Urothelium cell line (cell line): Measurements from ENCODE around the gene PRAMEF10.
"Not testable (repeated sequence)": the region's sequence is repeated elsewhere in the genome, so short reads cannot be mapped to it uniquely, and the experiment has no call there.

Source experiments
- DNase-seq: peaks from one replicate; pipeline ENCODE4 v3.0.0; 2011; ENCODE audit warnings: low spot score, mixed read lengths
- FAIRE-seq: peaks from 2 replicates; lab custom pipeline; 2011; peaks lifted over from hg19 to GRCh38; lab: Jason Lieb, UNC

Gene PRAMEF10

DNA sequence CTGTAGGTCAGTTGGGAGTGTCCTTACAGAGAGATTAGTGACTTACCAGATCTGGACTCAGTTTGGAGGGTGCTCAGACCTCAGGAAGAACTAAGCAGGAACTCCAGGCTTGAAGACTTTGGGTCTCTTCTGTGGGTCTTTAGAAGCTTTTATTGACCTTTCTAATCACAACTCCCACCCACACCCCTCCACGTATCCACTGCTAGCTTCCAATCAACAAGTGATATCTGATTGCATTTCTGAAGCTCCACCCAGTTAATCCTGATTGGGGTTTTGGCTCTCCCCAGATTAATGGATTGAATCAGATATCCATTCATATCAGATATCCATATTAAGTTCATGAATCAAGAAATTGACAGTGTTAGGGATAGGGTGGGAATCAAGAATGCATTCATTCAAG is at the start of gene PRAMEF10:
Gene PRAMEF10, minus strand, starts transcription at position 101 of the 400 bp plus-strand sequence. CDS start 2,423 bp downstream, outside the sequence.
- FAIRE-seq: not testable (repeated sequence)

DNA sequence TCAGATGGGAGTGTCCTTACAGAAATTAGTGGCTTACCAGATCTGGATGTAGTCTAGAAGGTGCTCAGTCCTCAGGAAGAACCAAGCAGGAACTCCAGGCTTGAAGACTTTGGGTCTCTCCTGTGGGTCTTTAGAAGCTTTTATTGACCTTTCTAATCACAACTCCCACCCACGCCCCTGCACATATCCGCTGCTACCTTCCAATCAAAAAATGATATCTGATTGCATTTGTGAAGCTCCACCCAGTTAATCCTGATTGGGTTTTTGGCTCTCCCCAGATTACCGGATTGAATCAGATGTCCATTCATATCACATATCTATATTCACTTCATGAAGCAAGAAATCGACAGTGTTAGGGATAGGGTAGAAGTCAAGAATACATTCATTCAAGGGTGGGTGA is 49.4 kb upstream of the PRAMEF10 start, which contains the start of gene PRAMEF6:
Gene PRAMEF6, minus strand, starts transcription at position 101 of the 400 bp plus-strand sequence. CDS start 5,062 bp downstream, outside the sequence.
- not testable (repeated sequence) for DNase-seq, FAIRE-seq

More for the DNA sequence above, at the start of gene PRAMEF10:
- not testable (repeated sequence) for DNase-seq

DNA sequence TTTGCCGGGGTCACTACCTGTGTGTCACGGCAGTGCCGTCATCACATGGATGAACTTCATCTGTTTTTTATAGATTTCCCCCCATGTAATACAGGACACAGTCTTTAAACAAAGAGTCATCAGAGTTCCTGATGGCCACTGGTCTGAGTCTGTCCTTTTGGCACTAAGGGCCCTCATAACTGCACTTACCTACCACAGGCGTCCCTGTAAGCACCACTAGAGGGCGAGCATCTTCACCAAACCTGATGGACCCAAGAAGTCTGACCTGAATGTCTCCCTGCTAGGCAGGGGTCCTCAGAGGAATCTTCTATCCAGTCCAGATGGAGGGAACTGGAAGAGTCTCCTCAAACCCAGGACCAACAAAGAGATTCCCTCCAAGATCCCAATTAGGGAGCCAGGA is 26.3 kb upstream of the PRAMEF10 start:
- DNase-seq, FAIRE-seq: not testable (repeated sequence)

- DNase-seq, FAIRE-seq: not testable (repeated sequence)
Measured at GRCh38 chr1:12921749-12922148, 23.7 kb upstream of the PRAMEF10 start.

DNA sequence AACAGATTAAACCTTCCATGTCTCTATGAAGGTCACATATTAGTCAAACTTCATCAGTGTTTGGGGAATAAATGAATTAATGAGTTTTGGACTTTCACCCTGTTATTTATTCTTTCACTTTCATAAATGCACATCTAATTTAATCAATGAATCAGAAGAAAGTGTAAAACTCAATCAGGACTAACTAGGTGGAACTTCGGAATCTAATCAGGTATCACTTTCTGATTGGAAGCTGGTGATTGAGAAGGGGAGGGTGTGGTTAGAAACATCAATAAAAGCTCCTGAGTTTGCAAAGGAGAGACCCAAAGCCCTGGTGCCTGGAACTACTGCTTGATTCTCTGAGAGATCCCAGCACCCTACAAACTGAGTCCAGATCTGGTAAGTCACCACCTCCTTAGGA is 18.2 kb upstream of the PRAMEF10 start, which contains the start of gene PRAMEF7:
Gene PRAMEF7, plus strand, starts transcription at position 301 of the 400 bp plus-strand sequence. CDS start 1,083 bp downstream, outside the sequence.
- not testable (repeated sequence) for DNase-seq, FAIRE-seq

- FAIRE-seq, DNase-seq: not testable (repeated sequence)
Measured at GRCh38 chr1:12903793-12904572, 5.9 kb upstream of the PRAMEF10 start.

DNA sequence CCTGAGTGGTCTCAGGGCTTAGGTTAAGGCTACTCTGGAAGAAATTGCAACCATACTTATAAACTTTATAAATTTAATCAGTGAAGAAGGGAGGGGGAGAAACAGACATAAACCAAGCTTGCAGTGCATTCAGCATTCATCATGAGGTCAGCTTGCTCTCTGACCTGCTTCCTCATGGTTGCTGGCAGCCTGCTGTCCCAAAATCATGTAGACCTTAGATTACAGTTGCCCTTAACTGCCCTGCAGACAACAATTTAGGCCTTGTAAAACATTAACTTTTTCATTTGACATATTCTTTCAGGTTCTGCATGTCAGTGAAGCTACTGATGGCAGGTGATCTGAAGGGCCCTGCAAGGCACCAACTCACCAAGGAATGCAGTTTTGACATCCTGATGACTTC is 1.1 kb upstream of the PRAMEF10 start:
- DNase-seq, FAIRE-seq: not testable (repeated sequence)

GRCh38 chr1:12886101-12886500 is 12.0 kb downstream of the PRAMEF10 start, which contains the start of gene PRAMEF4:
Gene PRAMEF4 (minus strand): TSS chr1:12886201. CDS start chr1:12883394, 2,807 bp downstream.
- not testable (repeated sequence) for DNase-seq, FAIRE-seq

DNA sequence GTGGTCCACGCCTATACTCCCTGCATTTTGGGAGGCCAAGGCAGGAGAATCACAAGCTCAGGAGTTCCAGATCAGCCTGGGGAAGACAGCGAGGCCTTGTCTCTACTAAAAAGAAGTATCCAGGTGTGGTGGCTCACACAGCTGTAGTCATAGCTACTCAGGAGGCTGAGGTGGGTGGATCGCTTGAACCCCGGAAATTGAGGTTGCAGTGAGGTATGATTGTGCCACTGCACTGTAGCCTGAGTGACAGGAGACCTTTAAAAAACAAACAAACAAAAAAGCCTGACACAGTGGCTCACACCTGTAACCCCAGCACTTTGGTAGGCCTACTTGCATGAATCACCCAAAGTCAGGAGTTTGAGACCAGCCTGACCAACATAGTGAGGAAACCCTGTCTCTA is 19.6 kb downstream of the PRAMEF10 start:
- not testable (repeated sequence) for FAIRE-seq, DNase-seq

DNA sequence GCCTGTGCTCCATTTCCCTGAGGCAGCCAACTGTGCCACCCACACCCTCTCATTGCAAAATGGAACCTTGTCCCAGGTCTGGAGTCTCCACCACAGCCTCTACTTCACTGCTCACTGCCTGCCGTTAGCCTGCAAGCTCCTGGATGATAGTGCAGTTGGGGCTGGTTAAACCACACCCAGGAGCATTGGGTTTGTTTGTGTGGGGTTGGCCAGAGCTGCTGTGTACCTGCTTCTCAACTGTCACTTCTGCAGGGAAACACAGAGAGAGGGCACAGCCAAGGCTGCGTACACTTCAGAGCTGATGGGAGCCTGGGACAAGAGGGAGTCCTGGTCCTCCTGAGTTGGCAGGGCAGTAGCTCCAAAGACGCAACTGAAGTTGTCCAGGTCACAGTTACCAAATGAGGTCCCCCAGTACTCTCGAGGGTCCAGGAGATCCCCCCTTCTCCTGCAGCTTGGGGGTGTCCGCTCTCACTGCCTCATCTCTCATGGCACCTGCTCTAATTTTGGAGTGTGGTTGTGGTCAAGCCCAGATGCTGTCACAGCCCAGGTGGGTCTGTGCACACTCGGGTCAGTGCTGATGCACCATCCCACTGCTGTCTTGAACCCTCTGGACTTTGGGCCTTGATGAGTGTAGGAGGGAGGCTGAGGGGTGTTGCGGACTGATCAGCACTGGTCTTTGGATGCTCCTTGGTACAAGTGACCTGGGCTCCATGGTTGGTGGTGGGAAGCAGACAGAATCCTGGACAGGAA is 34.8 kb downstream of the PRAMEF10 start:
- not testable (repeated sequence) for FAIRE-seq, DNase-seq

- DNase-seq, FAIRE-seq: not testable (repeated sequence)
Measured at GRCh38 chr1:12856786-12857185, 41.3 kb downstream of the PRAMEF10 start, which contains the start of gene PRAMEF2. Gene PRAMEF2 (plus strand): TSS chr1:12857086. CDS start chr1:12859010, 1,924 bp downstream.

GRCh38 chr1:12851779-12852178 is 46.3 kb downstream of the PRAMEF10 start:
- FAIRE-seq (no peak), DNase-seq (peak; percentile 62)

DNA sequence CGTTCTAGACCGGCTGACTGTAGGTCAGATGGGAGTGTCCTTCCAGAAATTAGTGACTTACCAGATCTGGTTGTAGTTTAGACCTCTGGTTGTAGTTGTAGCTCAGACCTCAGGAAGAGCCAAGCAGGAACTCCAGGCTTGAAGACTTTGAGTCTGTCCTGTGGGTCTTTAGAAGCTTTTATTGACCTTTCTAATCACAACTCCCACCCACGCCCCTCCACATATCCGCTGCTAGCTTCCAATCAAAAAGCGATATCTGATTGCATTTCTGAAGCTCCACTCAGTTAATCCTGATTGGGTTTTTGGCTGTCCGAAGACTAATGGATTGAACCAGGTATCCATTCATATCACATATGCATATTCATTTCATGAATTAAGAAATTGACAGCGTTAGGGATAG is 49.5 kb downstream of the PRAMEF10 start, which contains the start of gene HNRNPCL1:
Gene HNRNPCL1, minus strand, starts transcription at position 101 of the 400 bp plus-strand sequence. CDS start 431 bp downstream, outside the sequence.
- DNase-seq, FAIRE-seq: not testable (repeated sequence)
